Activated CD4-positive, CD25-positive, alpha-beta regulatory T cell treated with anti-CD3 and anti-CD28 coated beads, Interleukin-2, amount 50 U/mL, for 24 hours (primary cell): Measurements from ENCODE around the gene DEPDC7.
"Not testable (repeated sequence)": the region's sequence is repeated elsewhere in the genome, so short reads cannot be mapped to it uniquely, and the experiment has no call there.

Experiments used
- ATAC-seq, 2 donors: fragments of 150-1000 bp; cut with Tn5 transposase; one replicate each; pipeline ENCODE4 v1.10.0; 2021; ENCODE audit warnings: mild to moderate bottlenecking in 1 of 2, moderate library complexity in 1 of 2

Gene DEPDC7

GRCh38 chr11:33027233-33027632 lies 11.6 kb downstream of the DEPDC7 start:
- ATAC-seq: no peak

DNA sequence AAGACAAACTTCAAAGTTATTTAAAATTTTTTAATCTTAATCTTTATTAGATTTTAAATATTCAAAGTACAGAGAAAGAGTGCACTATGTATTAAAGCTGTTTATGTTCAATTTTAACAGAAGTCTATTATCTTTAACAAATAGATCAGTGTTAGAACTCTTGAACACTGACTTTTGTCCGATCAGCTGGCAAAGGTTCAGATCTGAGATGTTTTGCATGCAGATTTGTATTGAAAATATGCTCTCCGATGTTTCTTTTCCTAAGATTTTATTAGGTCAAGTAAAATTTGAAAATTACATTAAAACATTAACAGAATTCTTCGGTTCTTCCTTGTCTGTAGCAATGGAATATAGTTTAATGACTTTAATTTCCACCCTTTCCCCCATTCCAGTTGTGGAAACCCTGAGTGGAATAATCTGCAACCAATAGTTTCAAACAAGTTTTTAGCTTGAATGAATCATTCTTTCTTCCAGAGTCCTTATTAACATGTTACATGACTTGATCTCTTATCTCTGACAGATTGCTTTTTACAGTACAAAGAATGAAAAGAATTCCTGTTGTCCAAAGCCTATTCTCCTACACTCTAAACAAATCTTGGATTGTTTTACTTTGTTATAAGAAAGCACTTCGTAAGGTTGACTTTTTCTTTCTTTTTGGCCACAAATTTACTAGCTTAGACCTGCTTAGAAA lies 12.3 kb downstream of the DEPDC7 start:
- no peak for ATAC-seq

DNA sequence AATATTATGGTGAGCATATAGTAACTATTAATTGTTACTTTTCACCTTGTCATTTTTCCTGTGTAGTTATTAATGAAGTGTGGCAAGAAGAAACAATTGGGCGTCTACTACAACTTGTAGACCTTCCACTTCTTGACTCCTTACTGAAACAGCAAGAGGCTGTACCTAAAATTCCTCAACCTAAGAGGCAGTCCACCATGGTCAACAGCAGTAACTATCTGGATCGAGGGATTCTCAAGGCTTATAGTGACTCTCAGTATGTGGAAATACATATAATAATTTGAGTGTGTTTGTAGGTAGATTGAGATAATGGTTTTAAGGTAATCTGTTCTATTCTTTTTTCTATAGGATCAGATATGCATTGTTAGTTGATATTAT lies 12.8 kb downstream of the DEPDC7 start:
- no peak for ATAC-seq

- ATAC-seq: not testable (repeated sequence)
Observed at GRCh38 chr11:33029218-33029617, 13.5 kb downstream of the DEPDC7 start.

GRCh38 chr11:33033493-33033892 lies 17.8 kb downstream of the DEPDC7 start:
- no peak for ATAC-seq

GRCh38 chr11:33035011-33035410 lies 19.3 kb downstream of the DEPDC7 start:
- ATAC-seq: no peak

DNA sequence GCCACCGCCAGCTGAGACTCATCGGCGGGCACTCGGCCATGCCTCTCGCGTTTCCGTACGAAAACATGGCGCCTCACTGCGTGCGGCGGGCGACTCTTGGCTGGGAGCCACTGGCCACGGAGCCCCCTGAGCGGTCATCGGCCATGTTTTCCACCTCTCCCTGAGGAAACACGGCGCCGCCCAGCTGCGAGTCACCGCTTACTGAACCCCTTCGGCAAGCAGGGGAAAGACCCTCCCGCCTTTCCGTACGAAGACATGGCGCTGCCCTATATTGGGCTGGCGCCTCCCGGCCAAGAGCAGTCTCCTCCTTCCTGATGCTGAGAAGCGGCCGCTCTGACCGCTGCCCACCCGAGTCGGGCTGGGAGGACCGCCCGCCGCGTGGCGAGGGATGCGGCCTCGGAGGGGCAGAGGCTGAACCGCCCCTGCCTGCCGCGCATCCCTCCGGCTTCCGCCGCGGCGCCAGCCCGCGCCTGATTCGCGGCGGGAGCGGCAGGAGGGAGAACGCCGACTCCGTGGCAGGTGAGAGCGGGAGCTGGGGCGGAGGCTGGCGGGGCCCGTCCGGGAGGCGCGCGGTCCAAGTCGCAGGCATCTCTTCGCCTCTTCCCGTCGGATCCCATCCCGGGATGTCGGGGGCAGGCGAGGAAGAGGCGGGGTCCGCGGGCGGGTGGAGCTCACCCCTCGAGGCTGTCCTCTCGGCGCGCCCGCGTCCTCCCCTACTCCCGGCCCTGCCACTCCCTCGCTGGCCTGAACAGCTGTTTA lies 23.8 kb downstream of the DEPDC7 start, which contains the start of gene TCP11L1:
TCP11L1 (plus strand) TSS at position 299 of the 759 bp plus-strand sequence. CDS start 4,202 bp downstream, outside the sequence.
- peak; percentile 81 to 84 for ATAC-seq

DNA sequence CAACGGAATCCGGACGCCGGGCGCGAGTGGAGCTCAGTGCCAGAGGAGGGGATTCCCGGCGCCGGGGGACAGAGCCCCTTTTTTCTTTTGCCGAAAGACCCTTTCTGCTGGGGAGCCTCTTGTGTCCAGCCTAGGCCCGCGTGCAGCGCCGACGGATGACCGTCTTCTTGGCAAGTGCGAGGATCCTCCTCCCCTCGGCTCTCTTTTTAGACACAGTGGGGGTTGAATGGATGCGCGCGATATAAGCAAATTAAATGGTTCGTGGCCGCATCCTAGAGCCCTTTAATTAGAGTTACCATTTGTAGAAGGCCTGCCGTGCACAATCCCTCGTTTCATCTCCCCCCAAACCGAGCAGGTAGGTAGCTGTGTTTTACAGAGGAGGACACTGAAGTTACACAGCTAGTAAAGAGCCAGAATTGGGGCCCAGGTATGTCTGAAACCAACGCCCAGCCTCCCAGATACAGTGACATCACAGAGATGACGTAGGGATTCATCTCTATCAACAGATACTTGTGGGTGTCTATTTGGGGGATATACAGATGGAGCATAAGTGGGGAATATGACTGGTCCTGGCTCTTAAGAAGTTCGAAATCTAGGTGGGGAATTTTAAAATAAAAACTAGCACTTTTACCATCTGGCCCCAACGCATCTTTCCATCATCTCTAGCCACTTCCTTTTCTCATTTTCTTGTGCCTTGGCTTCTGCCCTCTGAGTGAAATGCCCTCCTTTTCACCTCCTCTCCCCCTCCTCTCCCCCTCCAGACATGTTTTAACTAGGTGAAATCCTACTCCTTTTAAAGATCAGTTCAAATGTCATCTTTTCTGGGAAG lies 24.6 kb downstream of the DEPDC7 start:
- peak; percentile 15 to 46 for ATAC-seq

GRCh38 chr11:33040862-33041453 lies 25.3 kb downstream of the DEPDC7 start:
- ATAC-seq: no peak

DNA sequence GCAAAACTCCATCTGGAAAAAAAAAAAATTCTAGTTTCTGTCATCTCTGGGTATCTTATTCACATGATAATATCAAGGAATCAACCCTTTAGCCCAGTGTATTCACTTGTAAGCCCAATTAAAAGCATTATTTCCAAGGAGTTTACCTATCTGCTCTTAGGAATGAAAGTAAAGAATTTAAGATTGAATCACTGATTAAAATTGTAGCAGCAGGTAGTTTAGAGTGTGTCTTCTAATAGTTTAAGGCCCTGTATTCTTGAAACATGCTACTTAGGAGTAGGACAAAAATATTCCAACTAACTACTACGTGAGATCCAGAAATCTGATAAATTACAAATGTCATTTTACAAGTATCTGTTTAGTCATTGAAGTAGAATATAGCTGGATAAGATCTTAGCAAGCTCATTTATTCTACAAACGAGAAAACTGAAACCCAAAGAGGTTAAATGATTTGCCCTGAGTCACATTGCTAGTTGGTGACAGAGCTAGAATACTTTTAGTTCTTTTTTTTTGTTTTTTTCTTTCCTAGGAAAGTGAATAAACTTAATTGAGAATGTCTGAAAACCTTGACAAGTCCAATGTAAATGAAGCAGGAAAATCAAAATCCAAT lies 27.6 kb downstream of the DEPDC7 start:
- ATAC-seq: peak; percentile 8 to 39

- no peak for ATAC-seq
Observed at GRCh38 chr11:33044285-33044756, 28.6 kb downstream of the DEPDC7 start.

DNA sequence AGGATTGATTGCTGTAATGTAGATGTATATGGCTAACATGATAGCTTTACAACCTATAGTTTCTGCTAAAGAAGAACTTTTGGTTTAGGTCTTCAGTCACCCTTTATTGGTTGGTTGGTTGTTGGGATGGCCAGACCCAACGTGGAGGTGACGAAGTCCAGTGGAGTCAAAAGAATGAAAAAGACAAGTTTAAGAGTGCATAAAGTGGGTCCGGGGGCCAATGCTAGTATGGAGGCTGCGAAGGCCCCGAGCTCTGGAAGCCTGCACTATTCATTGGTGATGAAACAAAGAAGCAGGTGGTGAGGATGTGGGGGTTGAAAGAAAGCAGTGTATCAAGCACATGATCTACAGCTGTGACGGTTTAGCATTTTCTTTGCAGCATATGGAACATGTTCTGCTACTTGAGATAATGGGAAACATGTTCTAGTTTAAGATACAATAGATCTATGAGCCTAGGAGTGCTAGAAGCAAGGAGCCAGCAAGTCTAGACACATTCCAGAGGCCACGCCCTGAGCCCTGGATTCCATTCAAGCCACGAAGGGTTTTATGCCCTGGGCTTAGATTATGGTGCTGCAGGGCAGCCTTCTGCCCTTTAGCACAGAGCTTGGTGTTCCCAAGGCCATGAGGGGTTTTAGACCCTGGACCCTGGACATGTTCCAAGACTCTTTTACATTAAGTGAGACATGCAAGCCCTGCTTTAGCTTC lies 30.0 kb downstream of the DEPDC7 start:
- ATAC-seq: no peak

DNA sequence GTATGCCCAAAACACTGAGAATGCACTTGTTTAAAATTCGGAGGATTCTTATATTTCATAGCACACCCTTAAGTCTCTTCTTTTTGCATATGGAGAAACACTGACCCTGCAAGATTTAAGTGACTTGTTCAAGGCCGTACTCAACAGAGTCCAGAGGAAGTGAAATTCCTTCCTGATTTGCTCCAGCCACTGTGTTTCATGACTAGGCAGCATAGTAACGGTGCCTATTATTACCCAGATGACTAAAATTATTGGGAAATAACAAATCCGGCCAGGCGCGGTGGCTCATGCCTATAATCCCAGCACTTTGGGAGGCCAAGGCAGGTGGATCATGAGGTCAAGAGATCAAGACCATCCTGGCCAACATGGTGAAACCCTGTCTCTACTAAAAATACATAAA lies 33.0 kb downstream of the DEPDC7 start:
- ATAC-seq: not testable (repeated sequence)

DNA sequence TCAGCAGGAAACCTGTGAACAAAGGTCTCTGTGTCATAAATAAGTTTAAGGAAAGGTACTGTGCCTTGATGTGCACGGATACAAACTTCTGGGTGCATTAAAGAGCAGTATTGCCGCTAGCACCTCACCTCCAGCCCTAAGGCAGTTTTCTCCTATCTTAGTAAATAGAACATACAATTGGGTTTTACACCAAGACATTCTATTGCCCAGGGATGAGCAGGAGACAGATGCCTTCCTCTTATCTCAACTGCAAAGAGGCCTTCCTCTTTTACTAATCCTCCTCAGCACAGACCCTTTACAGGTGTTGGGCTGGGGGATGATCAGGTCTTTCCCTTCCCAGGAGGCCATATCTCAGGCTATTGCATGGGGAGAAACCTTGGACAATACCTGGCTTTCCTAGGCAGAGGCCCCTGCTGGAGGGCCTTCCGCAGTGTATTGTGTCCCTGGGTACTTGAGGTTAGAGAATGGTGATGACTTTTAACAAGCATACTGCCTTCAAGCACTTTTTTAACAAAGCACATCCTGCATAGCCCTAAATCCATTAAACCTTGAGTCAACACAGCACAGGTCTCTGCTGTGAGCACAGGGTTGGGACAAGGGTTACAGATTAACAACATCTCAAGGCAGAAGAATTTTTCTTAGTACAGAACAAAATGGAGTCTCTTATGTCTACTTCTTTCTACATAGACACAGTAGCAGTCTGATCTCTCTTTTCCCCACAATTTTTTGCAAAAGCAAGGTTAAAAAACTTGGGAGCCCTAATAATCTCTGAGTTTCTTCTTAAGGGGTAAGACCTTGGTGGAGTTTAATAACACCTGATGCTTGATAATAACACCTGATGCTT lies 34.1 kb downstream of the DEPDC7 start:
- not testable (repeated sequence) for ATAC-seq

DNA sequence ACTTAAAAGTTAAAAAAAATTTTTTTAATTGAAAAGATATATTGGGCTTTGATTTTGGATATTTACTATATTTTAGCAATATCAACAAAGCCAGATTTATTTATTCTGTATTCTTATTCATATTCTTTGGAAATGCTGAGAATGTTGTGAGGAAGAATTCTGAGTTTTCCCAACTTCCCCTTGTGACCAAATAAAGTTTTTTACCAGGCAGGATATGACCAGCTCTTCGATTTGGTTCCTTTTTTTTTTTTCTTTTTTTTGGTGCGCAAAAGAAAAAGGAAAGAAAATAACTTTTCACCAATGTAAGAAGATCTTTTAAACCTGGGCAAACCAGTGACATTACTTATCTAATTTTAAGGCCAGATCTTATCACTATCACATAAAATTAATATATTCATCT lies 36.6 kb downstream of the DEPDC7 start:
- ATAC-seq: no peak

DNA sequence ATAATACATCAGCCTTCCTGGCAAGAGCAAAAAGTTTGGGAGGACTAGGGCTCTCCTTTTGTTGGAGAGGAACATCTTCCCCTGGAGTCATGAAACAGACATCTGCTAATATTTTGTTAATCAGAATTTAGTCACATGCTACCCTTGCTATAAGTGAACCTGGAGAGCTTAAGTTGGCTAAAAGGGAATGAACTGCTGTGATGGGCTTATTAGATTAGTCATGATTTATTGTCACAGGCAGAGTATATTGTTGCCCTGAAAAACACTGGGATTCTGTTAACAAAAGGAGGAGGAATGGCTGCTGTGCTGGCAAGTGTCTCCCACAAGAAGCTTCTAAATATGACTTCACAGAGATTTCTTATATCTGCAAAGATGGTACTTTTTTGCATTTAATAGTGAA lies 39.7 kb downstream of the DEPDC7 start:
- no peak for ATAC-seq

DNA sequence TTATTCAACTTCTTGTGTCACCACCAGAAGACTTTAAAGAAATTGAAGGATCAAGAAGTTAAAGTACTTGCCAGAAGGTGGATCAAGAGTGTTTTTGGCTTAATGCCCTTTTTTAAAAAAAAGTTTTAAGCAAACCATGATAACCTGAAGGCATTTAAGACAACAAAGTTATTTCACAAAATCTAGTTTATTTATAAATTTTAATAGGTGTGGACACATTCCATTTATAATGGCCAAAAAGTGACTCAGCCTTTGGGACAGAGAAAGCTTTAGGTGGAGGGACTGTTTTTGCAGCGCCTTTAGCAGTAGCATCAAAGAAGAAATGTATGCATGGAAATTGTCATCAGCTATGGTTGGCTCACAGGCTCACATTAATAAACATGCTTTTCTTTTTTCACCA lies 41.6 kb downstream of the DEPDC7 start:
- ATAC-seq: no peak

- no peak for ATAC-seq
Observed at GRCh38 chr11:33059331-33060007, 43.8 kb downstream of the DEPDC7 start.

- ATAC-seq: no peak
Observed at GRCh38 chr11:33060271-33060670, 44.6 kb downstream of the DEPDC7 start.

- ATAC-seq: no peak
Observed at GRCh38 chr11:33062137-33062536, 46.5 kb downstream of the DEPDC7 start.
